CD4-positive, alpha-beta T cell (primary cell): ENCODE data around the gene MBLAC1. TPM values are rescaled to one million over a fixed set of nuclear protein-coding genes. Genes with fewer than 3 reads are reported as not detected.
"Not testable (repeated sequence)": the region's sequence is repeated elsewhere in the genome, so short reads cannot be mapped to it uniquely, and the experiment has no call there.

ENCODE experiments used
- ATAC-seq: fragments of 200-7000 bp; cut with Tn5 transposase; one replicate; pipeline ENCODE4 v1.10.0; 2022; ENCODE audit warnings: mild to moderate bottlenecking; ENCODE audit not compliant: poor library complexity
- CTCF ChIA-PET: fragments of 350-600 bp; sonication (Branson Sonifier 250); formaldehyde crosslinking; loops from one replicate; lab custom pipeline; 2021; ENCODE audit warnings: antibody characterized with exemption, inconsistent platforms; lab: Charles Lee
- POLR2A ChIA-PET: fragments of 350-600 bp; sonication (Branson Sonifier 250); formaldehyde crosslinking; loops from one replicate; lab custom pipeline; 2021; ENCODE audit warnings: antibody characterized with exemption, inconsistent platforms; lab: Charles Lee
- DNase-seq, 14 experiments: peaks; one replicate each; pipeline ENCODE4 v3.0.0-alpha.2; 2013 to 2020; ENCODE audit warnings: mixed read lengths in 2 of 14
- H3K27ac ChIP-seq, 2 donors: one replicate each; pipeline versions ENCODE4 v1.5.1 to v1.7.0; 2013; ENCODE audit warnings: low read length in 2 of 2, low read depth in 1 of 2, mild to moderate bottlenecking in 1 of 2
- H3K27me3 ChIP-seq, 2 experiments: 1 replicate in 1 of 2; 2 replicates in 1 of 2; pipeline versions ENCODE4 v1.6.1 to v1.7.0; 2013; ENCODE audit warnings: low read length in 2 of 2, control low read depth in 1 of 2, mild to moderate bottlenecking in 1 of 2, moderate library complexity in 1 of 2; ENCODE audit not compliant: insufficient read depth in 2 of 2, control insufficient read depth in 1 of 2
- H3K36me3 ChIP-seq: one replicate; pipeline ENCODE4 v1.6.1; 2013; ENCODE audit warnings: low read length, control low read depth; ENCODE audit not compliant: insufficient read depth
- H3K4me1 ChIP-seq: one replicate; pipeline ENCODE4 v1.6.1; 2013; ENCODE audit warnings: low read length, control low read depth; ENCODE audit not compliant: insufficient read depth
- H3K4me3 ChIP-seq: one replicate; pipeline ENCODE4 v1.5.1; 2013; ENCODE audit warnings: mild to moderate bottlenecking, low read length, moderate library complexity
- H3K9me3 ChIP-seq, 2 experiments: 1 replicate in 1 of 2; 2 replicates in 1 of 2; pipeline versions ENCODE4 v1.6.1 to v1.7.0; 2013; ENCODE audit warnings: low read length in 2 of 2, mild to moderate bottlenecking in 2 of 2, control low read depth in 1 of 2, moderate library complexity in 1 of 2; ENCODE audit not compliant: control insufficient read depth in 1 of 2, insufficient read depth in 1 of 2
- H3K27ac Mint-ChIP-seq: one replicate; pipeline ENCODE4 v1.8.0; 2020; ENCODE audit warnings: mixed read lengths
- H3K27me3 Mint-ChIP-seq: one replicate; pipeline ENCODE4 v1.8.0; 2021; ENCODE audit warnings: mixed read lengths
- H3K36me3 Mint-ChIP-seq: one replicate; pipeline ENCODE4 v1.8.0; 2021; ENCODE audit warnings: low read depth, mixed read lengths
- H3K4me1 Mint-ChIP-seq: one replicate; pipeline ENCODE4 v1.8.0; 2021; ENCODE audit warnings: low read depth, mixed read lengths
- H3K4me3 Mint-ChIP-seq: one replicate; pipeline ENCODE4 v1.8.0; 2020; ENCODE audit warnings: mild to moderate bottlenecking, mixed read lengths
- H3K9me3 Mint-ChIP-seq: one replicate; pipeline ENCODE4 v1.8.0; 2020; ENCODE audit warnings: mixed read lengths
- intact Hi-C, 2 experiments: fragments of 100-400 bp; cut with DNase I in 1 of 2; cut with micrococcal nuclease in 1 of 2; formaldehyde crosslinking; loops; one replicate each; pipeline versions ENCODE4 v1.15.1 to v1.9.0; 2023 to 2025; cut with DNase I, micrococcal nuclease
- total RNA-seq, 174 experiments: library from RNA in 2 of 174; stranded (reverse) in 2 of 174; gene quantifications; one replicate each; pipeline ENCODE4 v1.2.3 and lab custom pipeline; 2021 to 2026
- TF ChIP-seq, protein P1 (sequence below): fragments of 200-600 bp; IDR thresholded peaks from one replicate; pipeline ENCODE4 v1.8.0; 2022; ENCODE audit warnings: antibody characterized with exemption, mild to moderate bottlenecking

The MBLAC1 gene
- total RNA-seq, 2 experiments from 2014 or later: 3.7 to 4.4 TPM

DNA sequence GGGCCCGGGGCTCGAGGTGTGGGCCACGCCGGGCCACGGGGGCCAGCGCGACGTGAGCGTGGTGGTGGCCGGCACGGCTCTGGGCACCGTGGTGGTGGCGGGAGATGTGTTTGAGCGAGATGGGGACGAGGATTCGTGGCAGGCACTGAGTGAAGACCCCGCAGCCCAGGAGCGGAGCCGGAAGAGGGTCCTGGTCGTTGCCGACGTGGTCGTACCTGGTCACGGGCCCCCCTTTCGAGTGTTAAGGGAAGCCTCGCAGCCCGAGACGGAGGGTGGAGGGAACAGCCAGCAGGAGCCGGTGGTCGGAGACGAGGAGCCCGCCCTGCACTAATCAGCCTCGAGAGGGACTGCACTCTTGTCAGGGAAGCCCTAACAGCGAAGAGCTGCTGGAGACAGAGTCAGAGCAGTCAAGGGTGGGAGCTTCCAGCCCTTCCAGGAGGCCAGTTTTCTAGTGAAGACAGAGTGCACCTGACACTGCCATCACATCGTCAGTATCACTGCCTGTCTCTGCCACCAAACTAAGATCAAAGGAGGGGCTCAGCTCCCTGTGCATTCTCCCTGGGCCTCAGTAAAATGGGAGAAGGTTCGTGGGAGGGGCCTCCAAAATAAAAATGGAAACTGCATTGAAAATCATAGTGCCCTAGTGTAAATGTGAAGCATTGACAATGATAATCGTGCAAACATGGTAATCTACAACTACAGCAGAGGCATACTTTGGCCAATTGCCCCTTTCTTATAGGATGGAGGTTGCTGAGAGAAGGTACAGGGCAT is 1.3 kb downstream of the MBLAC1 start:
- Histone ChIP-seq H3K27ac (peak overlapping the region in 1 of 2 donors; percentile 96), H3K27me3 (no peaks in the 10 kb centered on the region), H3K4me1 (peaks cover 44% of the 10 kb centered on the region), H3K36me3 (peaks cover 13% of the 10 kb centered on the region), H3K9me3 (no peaks in the 10 kb centered on the region), H3K4me3 (peak overlapping the region; percentile 96)
- peak overlapping the region; percentile 87 for H3K4me3 Mint-ChIP-seq
- TF ChIP-seq, protein P1, sequence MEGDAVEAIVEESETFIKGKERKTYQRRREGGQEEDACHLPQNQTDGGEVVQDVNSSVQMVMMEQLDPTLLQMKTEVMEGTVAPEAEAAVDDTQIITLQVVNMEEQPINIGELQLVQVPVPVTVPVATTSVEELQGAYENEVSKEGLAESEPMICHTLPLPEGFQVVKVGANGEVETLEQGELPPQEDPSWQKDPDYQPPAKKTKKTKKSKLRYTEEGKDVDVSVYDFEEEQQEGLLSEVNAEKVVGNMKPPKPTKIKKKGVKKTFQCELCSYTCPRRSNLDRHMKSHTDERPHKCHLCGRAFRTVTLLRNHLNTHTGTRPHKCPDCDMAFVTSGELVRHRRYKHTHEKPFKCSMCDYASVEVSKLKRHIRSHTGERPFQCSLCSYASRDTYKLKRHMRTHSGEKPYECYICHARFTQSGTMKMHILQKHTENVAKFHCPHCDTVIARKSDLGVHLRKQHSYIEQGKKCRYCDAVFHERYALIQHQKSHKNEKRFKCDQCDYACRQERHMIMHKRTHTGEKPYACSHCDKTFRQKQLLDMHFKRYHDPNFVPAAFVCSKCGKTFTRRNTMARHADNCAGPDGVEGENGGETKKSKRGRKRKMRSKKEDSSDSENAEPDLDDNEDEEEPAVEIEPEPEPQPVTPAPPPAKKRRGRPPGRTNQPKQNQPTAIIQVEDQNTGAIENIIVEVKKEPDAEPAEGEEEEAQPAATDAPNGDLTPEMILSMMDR: no peak
- H3K27ac Mint-ChIP-seq: peak overlapping the region; percentile 80
- peaks cover 24% of the 10 kb centered on the region for H3K36me3 Mint-ChIP-seq
- no peaks in the 10 kb centered on the region for H3K27me3 Mint-ChIP-seq
- intact Hi-C loops: loop anchor here (1.0 to 2.0 kb wide), 3 partner anchors 9 to 47 kb away; partner anchors contain the start of genes AP4M1 (in 2 of the 2), CNPY4 (in 2 of the 2), MCM7 (in 2 of the 2) and TAF6 (in 2 of the 2)
- ChIA-PET POLR2A (interaction anchor here (1.0 to 3.7 kb wide), 5 partner anchors 8 to 134 kb away, joined by 3 to 29 read pairs (median 11); partner anchors contain the start of genes AP4M1, CNPY4, LAMTOR4 and MCM7), CTCF (interaction anchor here (0.7 kb wide), 1 partner anchor 28 kb away, joined by 3 read pairs; no protein-coding TSS in a partner anchor)
- no peaks in the 10 kb centered on the region for H3K9me3 Mint-ChIP-seq
- DNase-seq: peak in 10 of 14 experiments; percentile 5 to 53 (median 23)
- no peak for ATAC-seq
- peaks cover 36% of the 10 kb centered on the region for H3K4me1 Mint-ChIP-seq

DNA sequence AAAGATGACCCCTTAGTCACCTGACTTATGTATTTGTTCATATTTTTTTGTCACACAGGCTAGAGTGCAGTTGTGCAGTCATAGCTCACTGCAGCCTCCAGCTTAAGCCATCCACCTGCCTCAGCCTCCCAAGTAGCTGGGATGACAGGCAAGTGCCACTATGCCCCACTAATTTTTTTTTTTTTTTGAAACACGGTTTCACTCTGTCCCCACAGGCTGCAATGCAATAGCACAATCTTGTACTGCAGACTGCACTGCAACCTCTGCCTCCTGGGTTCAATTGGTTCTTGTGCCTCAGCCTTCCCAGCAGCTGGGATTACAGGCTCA is 1.8 kb downstream of the MBLAC1 start:
- Histone ChIP-seq H3K4me1 (peaks cover 44% of the 10 kb centered on the region), H3K9me3 (no peaks in the 10 kb centered on the region), H3K4me3 (no peak overlapping the region), H3K36me3 (peaks cover 13% of the 10 kb centered on the region), H3K27ac (no peak overlapping the region), H3K27me3 (no peaks in the 10 kb centered on the region)
- TF ChIP-seq, protein P1: no peak
- no peaks in the 10 kb centered on the region for H3K27me3 Mint-ChIP-seq
- ChIA-PET CTCF (interaction anchor here (0.7 to 1.2 kb wide), 2 partner anchors 27 to 53 kb away, joined by 3 read pairs; no protein-coding TSS in a partner anchor), POLR2A (interaction anchor here (1.0 to 3.7 kb wide), 6 partner anchors 8 to 135 kb away, joined by 3 to 29 read pairs (median 8); partner anchors contain the start of genes AP4M1, CNPY4, LAMTOR4 and MCM7)
- DNase-seq (no peak), ATAC-seq (no peak)
- H3K36me3 Mint-ChIP-seq: peaks cover 21% of the 10 kb centered on the region
- peak overlapping the region; percentile 87 for H3K4me3 Mint-ChIP-seq
- H3K4me1 Mint-ChIP-seq: peaks cover 36% of the 10 kb centered on the region
- intact Hi-C loops: no loop called here
- H3K9me3 Mint-ChIP-seq: no peaks in the 10 kb centered on the region
- peak overlapping the region; percentile 80 for H3K27ac Mint-ChIP-seq

DNA sequence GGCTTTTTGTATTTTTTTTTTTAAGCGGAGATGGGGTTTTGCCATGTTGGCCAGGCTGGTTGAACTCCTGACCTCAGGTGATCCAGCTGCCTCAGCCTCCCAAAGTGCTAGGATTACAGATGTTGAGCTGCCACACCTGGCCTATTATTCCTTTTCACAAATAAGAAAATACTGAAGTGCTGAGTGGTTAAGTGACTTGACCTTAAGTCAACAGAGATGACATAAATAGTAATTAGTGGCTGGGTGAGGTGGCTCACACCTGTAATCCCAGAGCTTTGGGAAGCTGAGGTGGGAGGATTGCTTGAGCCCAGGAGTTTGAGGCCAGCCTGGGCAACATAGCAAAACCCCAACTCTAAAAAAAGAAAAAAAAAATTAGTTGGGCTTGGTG is 3.4 kb downstream of the MBLAC1 start:
- H3K4me1 Mint-ChIP-seq: peaks cover 25% of the 10 kb centered on the region
- ChIA-PET POLR2A (interaction anchor here (0.6 to 3.7 kb wide), 9 partner anchors 8 to 298 kb away, joined by 3 to 29 read pairs (median 6); partner anchors contain the start of genes CNPY4, LAMTOR4 and ZCWPW1), CTCF (interaction anchor here (0.6 to 2.3 kb wide), 11 partner anchors 8 to 135 kb away, joined by 3 to 14 read pairs (median 5); partner anchors contain the start of genes AP4M1, GAL3ST4 and LAMTOR4)
- not testable (repeated sequence) for H3K27ac ChIP-seq, H3K36me3 ChIP-seq, DNase-seq, H3K27me3 Mint-ChIP-seq, H3K9me3 ChIP-seq, H3K4me3 ChIP-seq, H3K27ac Mint-ChIP-seq, ATAC-seq, H3K27me3 ChIP-seq, H3K9me3 Mint-ChIP-seq, H3K4me3 Mint-ChIP-seq
- intact Hi-C loops: loop anchor here (2.0 to 5.0 kb wide), 3 partner anchors 135 to 217 kb away; partner anchors contain the start of gene AZGP1 (in 1 of the 2)
- H3K36me3 Mint-ChIP-seq: peaks cover 11% of the 10 kb centered on the region
- peaks cover 37% of the 10 kb centered on the region for H3K4me1 ChIP-seq
